ENCODE results near the gene GRK5.

The GRK5 gene

DNA sequence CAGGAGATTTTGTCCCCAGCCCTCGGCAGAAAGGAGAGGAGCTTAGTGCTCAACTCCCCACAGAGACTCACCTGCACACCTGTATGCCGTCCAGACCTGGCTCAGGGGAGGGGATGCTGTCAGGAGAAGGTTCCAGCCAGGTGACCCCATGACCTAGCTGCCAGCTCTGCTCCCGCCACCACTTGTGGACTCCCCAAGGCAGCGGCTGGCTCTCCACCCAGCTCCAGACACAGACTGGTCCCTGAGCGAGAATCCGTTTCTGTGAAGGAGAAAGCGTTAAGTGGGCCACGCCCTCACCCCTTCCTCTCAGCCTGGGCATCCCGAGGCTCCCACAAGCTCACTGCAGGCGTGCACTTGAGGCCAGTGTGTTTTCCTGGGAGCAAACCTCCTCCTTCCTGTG is 258.7 kb downstream of the GRK5 start:
- DNase-seq: no peak

DNA sequence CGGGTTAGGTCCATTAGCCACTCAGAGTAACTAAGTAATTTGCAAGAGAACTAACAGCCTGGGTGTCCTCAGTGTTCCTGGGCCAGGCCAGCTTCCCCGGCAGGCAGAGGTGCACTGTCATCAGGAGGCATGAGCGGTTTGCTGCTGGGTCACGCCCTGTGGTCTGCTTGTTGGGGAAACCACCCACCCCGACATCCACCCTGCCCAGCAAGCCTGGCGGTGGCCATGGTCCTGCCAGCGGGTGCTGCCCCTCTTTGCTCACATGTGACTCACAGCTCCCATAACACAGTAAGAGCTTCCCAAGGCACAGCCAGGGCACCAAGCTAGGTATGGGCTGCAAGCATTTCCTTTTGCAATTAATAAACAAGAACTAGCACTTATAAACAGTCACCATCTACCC is 259.3 kb downstream of the GRK5 start:
- peak in 1 of 2 experiments; percentile 13 for DNase-seq

DNA sequence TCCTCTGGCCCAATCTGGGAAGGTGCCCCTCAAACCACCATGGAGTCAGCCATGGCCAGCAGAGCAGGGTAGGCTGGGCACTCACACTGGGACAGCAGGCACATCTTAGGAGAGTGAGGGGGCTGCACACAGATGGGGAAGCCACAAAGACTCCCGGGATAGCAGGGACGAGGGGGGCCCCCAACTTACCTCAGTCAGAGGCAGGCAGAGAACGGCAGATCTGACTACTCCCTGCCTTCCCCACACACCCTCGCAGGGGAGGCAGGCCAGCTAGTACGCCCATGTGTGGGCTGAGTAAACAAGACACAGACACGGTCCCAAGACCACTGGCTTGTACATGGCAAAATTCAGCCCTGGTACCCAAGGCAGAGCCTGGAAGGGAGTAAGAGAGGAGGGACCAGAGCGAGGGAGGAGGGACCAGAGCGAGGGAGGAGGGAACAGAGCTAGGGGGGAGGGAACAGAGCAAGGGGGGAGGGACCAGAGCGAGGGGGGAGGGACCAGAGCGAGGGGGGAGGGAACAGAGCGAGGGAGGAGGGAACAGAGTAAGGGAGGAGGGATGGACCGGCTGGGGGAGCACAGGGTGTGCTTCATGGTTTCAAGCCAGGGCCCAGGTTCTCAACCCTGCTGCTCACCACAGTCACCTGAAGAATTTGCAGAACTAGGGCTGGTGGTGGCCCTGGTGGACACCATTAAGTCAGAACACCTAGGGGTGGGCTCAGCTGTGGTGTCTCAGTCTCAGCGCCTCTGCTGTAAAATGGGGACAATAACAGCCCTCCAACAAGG is 261.4 kb downstream of the GRK5 start:
- no peak for DNase-seq

DNA sequence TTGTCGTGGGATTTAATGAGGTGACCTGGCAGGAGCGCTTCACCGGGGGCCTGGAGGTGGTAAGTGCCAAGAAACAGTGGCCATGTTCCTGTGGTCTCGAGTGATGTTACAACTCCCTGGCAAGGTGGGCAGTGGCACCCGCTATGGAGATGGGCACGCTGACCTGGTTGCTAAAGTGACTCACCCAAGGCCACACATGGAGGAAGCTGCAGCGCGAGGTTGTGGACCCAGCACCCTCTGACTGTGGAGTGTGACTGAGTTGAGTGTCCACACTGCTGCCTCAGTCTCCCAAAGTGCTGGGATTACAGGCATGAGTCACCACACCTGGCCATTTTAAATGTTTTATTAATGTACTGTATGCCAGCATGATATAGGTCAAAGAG is 261.9 kb downstream of the GRK5 start:
- DNase-seq: no peak

DNA sequence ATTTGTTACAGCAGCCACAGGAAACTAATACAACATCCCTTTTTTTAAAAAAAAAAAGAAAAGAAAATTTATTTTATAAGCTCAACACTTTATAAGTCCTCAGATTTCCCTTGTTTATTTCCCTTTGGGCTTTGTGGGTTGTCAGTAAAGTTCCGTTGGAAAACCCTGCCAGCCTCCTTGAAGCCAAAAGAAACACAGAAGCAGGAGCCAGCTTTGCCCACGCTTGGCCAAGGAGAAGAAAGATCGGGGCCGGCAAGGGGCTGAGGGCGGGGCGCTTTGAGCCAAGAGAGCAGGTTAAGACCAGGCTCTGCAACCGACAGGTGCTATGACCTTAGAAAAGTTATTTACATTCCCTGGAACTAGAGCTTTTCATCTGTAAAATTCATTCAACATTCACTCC is 262.5 kb downstream of the GRK5 start:
- no peak for DNase-seq

DNA sequence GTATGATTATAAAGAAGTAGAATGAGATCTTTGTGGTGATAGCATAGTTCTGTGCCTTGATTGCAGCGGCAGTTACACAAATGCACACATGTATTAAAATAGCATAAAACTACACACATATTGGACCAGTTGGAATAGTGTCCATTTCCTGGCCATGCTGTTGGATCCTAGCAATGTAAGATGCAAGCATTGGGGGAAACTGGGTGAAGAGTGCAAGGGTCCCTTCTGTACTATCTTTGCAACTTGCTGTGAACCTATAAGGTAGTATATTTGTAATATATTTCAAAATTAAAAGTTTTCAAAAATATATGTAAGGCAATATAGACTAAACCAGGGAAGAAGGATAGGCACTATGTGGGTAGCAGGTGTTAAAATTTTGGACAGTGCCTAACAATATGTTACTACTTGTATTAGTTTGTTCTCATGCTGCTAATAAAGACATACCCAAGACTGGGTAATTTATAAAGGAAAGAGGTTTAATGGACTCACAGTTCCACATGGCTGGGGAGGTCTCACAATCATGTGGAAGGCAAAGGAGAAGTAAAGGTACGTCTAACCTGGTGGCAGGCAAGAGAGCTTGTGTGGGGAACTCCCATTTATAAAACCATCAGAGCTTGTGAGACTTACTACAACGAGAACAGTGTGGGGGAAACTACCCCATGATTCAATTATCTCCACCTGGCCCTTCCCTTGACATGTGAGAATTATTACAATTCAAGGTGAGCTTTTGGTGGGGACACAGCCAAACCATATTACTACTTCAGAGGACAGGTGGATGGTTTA is 263.7 kb downstream of the GRK5 start:
- DNase-seq: no peak

DNA sequence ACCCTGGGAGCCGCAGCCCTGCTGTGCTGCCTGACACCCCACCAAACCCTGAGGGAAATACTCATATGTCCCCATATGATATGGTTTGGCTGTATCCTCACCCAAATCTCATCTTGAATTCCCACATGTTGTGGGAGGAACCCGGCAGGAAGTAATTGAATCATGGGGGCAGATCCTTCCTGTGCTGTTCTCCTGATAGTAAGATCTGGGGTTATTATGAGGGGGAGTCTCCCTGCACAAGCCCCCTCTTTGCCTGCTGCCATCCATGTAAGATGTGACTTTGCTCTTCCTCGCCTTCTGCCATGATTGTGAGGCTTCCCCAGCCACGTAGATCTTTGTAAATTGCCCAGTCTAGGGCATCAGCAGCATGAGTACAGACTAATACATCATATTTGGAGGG is 266.4 kb downstream of the GRK5 start:
- no peak for DNase-seq

DNA sequence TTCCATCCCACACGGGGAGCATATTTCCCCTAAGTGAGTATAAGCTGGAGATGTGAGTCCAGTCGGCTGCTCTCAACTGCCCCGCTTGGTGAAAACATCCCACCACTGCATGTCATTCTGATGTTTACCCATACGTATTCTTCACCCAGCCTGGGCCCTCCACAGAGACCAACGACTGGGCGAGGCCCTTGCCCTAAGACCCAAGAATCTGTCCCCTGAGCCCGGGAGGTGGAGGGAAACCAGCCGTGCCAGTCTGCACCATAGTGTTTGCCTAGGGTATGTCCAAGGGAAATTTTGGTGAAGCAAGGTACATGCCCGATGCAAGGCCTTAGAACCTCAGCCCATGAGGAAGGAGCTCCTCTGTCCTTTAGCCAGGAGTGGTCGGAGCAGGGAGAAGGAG is 267.2 kb downstream of the GRK5 start:
- no peak for DNase-seq

DNA sequence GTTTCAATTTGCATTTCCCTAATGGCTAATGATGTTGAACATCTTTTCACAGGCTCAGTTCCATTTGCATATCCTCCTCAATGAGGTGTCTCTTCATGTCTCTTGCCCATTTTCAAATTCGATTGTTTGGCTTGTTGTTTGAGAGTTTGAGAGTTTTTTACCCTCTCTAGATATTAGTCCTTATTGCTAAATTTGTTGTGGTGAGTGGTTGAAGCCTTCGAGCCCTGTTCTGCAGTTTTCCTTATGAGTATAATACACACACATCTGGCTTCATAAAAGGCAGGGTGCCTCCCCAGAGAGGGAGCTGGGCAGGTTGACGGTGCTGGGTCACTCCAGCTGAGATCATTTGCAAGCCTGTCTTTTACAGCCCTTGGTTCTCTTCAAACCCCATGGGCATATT is 270.1 kb downstream of the GRK5 start:
- DNase-seq: no peak

DNA sequence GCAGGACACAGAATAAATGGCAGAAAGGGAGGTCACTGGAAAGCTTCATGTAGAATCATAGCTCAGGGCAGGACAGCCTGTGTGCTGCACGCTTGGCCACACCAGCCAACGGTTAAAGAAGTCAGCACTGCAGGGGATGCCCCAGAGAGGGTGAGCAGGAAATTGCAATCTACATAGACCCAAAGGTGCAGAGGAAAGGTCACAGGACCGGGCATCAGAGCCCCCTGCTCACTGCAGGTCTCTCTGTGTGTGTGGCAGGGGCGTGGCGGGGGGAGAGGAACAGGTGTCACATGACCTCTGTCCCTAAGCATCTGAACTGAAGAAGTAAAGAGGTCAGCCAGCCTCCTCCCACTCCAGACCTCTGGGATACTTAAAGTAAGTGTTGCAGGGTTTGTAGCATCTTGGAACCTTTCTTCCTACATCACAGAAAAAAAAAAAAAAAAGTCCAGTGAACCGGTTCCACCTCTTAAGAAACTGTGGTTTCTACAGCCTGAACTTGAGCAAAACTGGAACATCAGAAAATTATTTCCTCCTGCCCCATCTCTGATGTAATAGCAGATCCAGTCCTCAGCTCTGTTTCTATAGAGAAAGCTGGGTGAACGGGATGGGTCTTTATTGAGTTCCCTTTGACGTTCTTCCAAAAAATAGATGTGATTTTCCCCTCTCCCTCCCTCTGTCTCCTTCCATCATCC is 270.9 kb downstream of the GRK5 start:
- no peak for DNase-seq

DNA sequence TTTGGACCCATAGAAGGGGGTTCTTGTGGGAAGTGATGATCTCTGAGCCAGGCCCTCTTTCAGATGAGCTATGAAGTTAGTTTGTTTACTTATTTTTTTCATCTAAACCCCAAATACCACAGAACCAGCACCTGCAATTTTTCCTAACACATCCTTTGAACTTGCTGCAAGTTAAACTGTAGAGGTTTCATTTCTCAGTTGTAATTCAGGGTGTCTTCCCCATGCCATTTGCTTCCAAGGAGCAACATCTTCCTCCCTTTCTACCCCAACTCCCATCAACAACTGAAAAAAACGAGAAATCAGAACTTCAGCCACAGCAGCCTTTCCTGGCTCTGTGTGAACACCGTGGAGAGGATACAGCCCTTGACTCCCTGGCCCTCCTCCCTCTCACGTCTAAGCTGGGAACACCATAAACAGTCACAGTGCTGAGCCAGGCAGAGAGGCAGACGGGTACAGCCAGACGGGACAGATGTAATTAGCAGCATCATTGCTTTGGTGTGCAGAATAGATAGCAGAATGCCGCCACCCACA is 271.5 kb downstream of the GRK5 start:
- DNase-seq: no peak

DNA sequence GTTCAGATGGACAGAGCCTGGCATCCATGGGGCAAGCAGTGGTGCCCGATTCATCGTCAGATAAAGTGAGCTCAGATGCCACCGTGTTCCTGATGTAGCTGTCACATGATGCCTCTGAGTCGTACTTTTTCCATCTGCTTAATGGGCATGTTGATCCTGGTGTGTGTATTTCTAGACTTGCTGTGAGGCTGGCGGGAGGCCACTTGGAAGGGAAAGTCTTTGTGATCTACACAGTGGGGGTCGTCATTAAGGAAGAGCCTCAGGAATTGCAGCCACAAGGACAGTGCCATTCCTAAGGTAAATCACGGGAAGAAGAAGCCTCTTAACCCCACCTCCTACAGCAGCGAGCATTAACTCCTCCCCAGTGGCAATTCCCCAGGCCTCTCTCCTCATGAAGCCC is 272.2 kb downstream of the GRK5 start:
- DNase-seq: no peak

DNA sequence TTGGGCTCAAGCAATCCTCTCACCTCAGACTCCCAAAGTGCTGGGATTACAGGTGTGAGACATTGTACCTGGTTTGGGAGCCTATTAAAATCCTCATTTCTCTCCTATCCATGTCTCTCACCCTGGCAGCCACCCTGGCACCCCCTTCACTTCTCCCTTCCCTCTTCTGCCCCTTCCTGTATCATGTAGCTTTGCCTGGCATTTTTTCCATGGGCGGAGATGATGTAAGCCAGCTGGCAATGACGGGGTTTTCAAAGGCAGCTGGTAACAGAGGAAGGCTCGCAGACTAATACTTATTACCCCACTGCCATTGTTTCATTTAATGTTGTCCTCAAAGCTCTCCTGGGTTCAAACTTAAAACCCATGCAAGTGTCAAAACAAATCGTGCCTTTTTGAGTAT is 273.3 kb downstream of the GRK5 start:
- DNase-seq: no peak

DNA sequence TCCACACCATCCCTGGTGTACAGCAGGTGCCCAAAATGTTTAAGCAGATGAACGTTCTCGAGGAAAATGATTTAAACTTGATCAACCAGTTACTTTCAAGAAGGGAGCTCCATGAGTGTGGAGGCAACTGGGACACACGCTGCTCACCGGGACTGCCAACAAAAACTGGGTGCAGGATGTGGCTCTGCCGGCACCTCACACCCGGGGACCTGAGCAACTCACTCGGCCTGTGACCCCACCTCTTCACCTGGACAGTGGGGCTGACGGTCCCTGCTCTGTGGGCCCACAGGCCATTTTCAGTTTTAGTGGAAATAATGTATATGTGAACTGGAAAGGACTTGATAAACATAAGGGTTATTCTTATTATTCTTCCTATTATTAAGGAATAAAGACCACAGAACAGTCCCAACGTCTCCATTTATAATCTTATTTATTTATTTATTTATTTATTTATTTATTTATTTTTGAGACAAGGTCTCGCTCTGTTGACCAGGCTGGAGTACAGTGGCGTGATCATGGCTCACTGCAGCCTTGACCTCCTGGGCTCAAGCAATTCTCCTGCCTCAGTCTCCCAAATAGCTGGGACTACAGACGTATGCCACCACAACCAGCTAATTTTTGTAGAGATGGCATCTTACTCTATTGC is 274.5 kb downstream of the GRK5 start:
- no peak for DNase-seq

DNA sequence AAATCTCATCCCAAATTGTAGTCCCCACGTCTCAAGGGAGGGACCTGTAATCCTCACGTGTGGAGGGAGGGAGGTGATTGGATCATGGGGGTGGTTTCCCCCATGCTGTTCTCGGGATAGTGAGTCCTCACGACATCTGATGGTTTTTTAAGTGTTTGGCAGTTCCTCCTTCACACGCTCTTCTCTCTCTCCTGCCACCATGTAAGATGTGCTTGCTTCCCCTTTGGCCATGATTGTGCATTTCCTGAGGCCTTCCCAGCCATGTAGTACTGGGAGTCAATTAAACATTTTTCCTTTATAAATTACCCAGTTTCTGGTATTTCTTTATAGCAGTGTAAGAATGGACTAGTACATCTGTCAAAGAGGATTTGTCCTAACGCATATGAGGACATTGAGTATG is 275.6 kb downstream of the GRK5 start:
- no peak for DNase-seq

DNA sequence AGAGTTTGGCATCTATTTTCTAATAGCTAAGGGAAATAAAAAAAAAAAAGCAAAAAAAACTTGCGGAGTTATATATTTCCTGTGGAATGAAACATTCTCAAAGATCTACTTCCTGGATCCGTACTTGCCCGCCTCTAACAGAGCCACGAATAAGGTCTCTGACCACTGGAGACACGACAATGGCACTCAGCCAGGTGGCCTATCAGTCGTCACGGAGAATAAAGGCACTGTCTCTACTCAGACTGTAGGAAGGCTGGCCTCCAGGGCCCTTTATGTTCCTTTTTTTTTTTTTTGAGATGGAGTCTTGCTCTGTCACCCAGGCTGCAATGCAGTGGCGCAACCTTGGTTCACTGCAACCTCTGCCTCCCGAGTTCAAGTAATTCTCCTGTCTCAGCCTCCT is 276.5 kb downstream of the GRK5 start:
- no peak for DNase-seq

DNA sequence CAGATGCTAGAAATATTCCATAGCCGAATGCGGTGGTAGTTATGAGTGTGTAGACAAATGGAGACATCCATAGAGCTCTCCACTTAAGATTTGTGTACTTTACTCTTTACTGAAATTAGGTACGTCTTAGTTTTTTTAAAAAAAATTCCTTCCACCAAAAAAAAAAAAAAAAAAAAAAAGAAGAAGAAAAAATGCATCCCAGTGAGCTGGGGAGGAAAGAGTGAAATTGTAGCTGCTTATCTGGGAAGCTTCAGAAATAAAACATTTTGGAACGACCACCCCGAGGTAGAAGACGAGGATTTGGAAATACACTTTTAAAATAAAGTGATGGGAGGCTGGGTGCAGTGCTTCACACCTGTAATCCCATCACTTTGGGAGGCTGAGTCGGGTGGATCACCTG is 281.3 kb downstream of the GRK5 start:
- DNase-seq: no peak

DNA sequence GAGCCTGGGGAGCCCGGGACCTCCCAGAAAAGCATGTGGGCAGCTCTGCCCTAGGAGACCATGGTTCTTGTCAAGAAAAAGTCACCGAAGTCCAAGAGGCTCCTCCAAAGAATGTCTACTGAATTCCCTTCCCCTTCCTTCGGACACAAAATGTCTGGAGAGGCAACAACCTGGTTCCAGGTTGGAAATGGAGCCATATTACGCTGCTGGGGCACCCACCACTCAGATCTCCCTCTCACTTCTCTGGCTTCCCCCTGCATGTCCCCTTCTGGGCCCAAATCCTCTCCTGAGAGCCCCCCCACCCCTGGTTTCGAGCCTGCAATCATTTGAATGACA is 282.6 kb downstream of the GRK5 start:
- no peak for DNase-seq

DNA sequence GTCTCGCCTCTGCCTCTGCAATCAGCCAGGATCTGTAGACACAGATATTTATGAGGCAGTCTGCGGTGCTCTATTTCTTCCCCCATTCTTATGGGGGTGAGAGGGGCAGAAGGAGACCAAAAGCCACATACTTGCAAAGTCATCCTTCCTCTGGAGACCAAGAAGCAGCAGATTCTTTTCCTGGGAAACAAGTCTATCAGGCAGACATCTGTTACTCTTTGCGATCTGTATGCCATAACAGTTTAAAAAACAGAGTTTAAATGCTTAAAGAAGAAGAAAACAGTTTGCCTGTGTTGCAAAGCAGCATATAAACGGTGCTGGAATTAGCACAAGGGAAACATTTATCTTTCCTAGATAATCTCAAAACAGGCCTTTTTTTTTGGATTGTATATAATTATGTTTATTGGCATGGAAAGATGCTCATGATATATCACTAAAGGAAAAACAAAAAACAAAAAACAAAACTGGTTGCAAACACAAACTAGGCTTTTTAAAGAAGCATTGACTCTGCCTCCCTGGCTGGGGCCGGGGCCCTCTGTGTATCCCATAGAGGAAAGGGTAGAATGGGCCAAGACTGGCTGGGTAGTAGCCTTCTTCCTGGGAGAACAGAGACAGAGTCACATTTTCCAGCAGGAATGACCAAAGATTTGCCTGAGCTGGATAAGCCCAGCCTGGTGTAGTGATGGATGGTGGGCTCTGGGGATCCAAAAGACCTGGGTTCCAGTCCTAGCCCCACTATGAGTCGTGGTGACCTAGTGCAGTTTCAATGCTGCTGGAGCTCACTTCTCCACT is 284.8 kb downstream of the GRK5 start:
- DNase-seq: no peak

DNA sequence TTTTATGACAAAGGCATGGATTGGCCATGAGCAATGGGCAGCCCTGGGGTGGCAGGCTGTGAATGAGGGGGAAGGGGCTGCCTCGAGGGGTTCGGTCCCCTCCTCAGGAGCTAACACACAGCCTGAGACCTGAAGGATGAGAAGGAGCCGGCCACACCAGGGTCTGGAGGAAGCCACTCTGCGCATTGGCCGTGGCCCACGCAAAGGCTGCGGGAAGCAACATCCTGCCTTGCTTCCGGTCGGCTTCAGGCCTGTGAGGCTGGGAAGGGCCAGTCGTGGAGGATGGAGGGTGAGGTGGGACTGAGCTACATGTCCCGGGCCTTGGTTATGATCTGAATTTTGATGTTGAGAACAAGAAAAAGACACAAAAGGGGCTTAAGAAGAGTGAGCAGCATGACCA is 285.8 kb downstream of the GRK5 start:
- DNase-seq: no peak

DNA sequence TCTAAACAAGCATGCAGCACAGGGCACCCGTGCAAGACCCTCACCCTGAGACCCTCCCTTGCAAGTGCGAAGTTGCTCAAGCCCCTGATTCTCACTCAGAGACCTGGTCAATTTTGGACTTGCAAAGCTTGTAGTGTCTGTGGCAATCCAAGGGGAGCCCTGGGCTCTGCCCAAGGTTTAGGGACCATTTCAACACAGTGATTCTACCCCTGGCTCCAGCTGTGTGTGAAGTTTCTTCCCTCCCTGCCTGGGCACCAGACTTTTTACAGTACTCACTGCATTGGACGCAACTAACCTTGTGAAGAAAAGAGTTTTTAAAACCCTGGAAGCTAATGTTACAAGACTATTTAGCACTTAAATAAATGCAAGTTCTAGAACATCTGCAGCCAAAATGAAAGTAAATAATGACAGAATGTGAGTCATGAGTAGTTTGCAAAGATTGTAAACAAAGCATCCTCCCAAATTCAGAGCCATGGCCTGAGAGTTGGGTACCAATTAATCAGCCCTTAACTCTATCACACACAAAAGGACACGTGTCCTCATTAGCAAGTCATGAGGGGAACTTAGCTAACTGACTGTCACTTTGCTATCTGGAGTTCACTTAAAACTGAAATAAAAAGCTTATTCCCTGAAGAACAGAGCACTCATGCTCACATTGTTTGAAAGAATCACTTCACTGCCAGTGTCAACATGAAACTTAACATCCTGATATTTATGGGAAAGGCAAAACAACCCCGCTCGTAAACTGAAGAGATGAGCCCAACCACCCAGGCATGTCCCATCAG is 287.1 kb downstream of the GRK5 start:
- no peak for DNase-seq

DNA sequence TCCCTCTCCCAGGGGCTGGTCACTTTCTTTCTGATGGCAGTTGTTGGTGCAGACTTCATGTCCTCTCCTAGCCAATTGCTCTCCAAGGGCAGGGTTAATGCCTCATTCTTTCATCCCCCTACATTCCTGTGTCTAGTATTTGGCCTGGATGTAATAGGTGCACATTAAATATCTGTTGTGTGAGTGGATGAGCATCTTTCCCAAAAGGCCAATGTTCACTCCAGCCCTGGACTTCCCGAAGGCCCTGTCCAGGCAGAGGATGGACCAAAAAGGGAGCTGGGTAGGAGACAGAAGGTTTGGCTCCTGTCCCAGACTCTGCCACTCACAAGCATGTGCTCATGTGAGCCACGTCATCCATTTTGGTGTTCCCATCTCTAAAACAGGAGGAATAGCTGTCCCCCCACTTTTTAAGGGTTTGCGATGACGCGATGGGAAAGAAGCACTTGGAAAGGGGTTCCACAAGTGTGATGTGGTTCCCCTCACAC is 287.7 kb downstream of the GRK5 start:
- DNase-seq: no peak

All from activated CD4-positive, alpha-beta T cell treated with anti-CD3 and anti-CD28 coated beads, Interleukin-2, amount 50 U/mL, for 4 hours (primary cell).